Mesenchymal stem cell (in vitro differentiated cells and primary cell): ENCODE measurements around the gene APCDD1.

Experiments
- DNase-seq: peaks from one replicate; pipeline ENCODE4 v3.0.0-alpha.2; 2013
- H2AFZ ChIP-seq: one replicate; pipeline ENCODE4 v1.6.1; 2013; ENCODE audit warnings: low read depth, mild to moderate bottlenecking, control low read depth, inconsistent platforms, low read length, moderate library complexity
- H2AK5ac ChIP-seq: 2 replicates; pipeline ENCODE4 v1.6.1; 2013; ENCODE audit warnings: low read length, moderate library complexity, mild to moderate bottlenecking, inconsistent platforms; ENCODE audit not compliant: severe bottlenecking
- H2BK120ac ChIP-seq: one replicate; pipeline ENCODE4 v1.6.1; 2013; ENCODE audit warnings: low read depth, mild to moderate bottlenecking, inconsistent platforms, low read length, moderate library complexity
- H2BK12ac ChIP-seq, 2 experiments: one replicate each; pipeline ENCODE4 v1.6.1; 2013; ENCODE audit warnings: inconsistent platforms in 2 of 2, low read length in 2 of 2, mild to moderate bottlenecking in 2 of 2, moderate library complexity in 2 of 2, control low read depth in 1 of 2
- H2BK15ac ChIP-seq: one replicate; pipeline ENCODE4 v1.6.1; 2013; ENCODE audit warnings: mild to moderate bottlenecking, low read depth, inconsistent platforms; ENCODE audit not compliant: poor library complexity, severe bottlenecking
- H2BK5ac ChIP-seq: 2 replicates; pipeline ENCODE4 v1.6.1; 2013; ENCODE audit warnings: low read depth, mild to moderate bottlenecking, low read length, control low read depth, inconsistent platforms; ENCODE audit not compliant: poor library complexity, severe bottlenecking
- H3K14ac ChIP-seq, 2 experiments: one replicate each; pipeline ENCODE4 v1.6.1; 2013; ENCODE audit warnings: inconsistent platforms in 2 of 2, low read length in 2 of 2, control low read depth in 1 of 2, mild to moderate bottlenecking in 1 of 2, moderate library complexity in 1 of 2
- H3K18ac ChIP-seq, 2 experiments: one replicate each; pipeline ENCODE4 v1.6.1; 2013; ENCODE audit warnings: inconsistent platforms in 2 of 2, low read length in 2 of 2, control low read depth in 1 of 2, low read depth in 1 of 2, mild to moderate bottlenecking in 1 of 2
- H3K23ac ChIP-seq, 2 experiments: one replicate each; pipeline ENCODE4 v1.6.1; 2013; ENCODE audit warnings: inconsistent platforms in 2 of 2, low read length in 2 of 2, mild to moderate bottlenecking in 2 of 2, moderate library complexity in 2 of 2, control low read depth in 1 of 2
- H3K27ac ChIP-seq: 2 replicates; pipeline ENCODE4 v1.5.1; 2013; ENCODE audit warnings: mild to moderate bottlenecking, moderate library complexity, low read length, control low read depth, inconsistent platforms; ENCODE audit not compliant: poor library complexity, severe bottlenecking
- H3K27me3 ChIP-seq, 2 experiments: 2 replicates each; pipeline versions ENCODE4 v1.6.1 to v1.7.0; 2013; ENCODE audit warnings: low read length in 2 of 2, mild to moderate bottlenecking in 2 of 2, moderate library complexity in 2 of 2, control low read depth in 1 of 2, inconsistent platforms in 1 of 2; ENCODE audit not compliant: control insufficient read depth in 1 of 2, insufficient read depth in 1 of 2
- H3K36me3 ChIP-seq, 2 experiments: 2 replicates each; pipeline versions ENCODE4 v1.6.1 to v1.7.0; 2013; ENCODE audit warnings: low read length in 2 of 2, control low read depth in 1 of 2, inconsistent platforms in 1 of 2, low read depth in 1 of 2, mild to moderate bottlenecking in 1 of 2; ENCODE audit not compliant: insufficient read depth in 2 of 2, control insufficient read depth in 1 of 2
- H3K4ac ChIP-seq, 2 experiments: one replicate each; pipeline ENCODE4 v1.6.1; 2013; ENCODE audit warnings: inconsistent platforms in 2 of 2, low read length in 2 of 2, mild to moderate bottlenecking in 2 of 2, moderate library complexity in 2 of 2, control low read depth in 1 of 2, low read depth in 1 of 2
- H3K4me1 ChIP-seq: 2 replicates; pipeline ENCODE4 v1.6.1; 2013; ENCODE audit warnings: low read depth, low read length, control low read depth; ENCODE audit not compliant: control insufficient read depth, insufficient read depth
- H3K4me2 ChIP-seq: 2 replicates; pipeline ENCODE4 v1.6.1; 2013; ENCODE audit warnings: low read length, mild to moderate bottlenecking, inconsistent platforms; ENCODE audit not compliant: poor library complexity, severe bottlenecking
- H3K4me3 ChIP-seq, 2 experiments: 2 replicates each; pipeline versions ENCODE4 v1.5.1 to v1.7.0; 2013; ENCODE audit warnings: low read length in 2 of 2, mild to moderate bottlenecking in 2 of 2, control low read depth in 1 of 2, low read depth in 1 of 2; ENCODE audit not compliant: insufficient read depth in 1 of 2
- H3K79me1 ChIP-seq: replicated peaks from 2 replicates; pipeline ENCODE4 v1.6.1; 2013; ENCODE audit warnings: mild to moderate bottlenecking, control low read depth, low read length, inconsistent platforms; ENCODE audit not compliant: poor library complexity, severe bottlenecking
- H3K9ac ChIP-seq: 2 replicates; pipeline ENCODE4 v1.7.0; 2013; ENCODE audit warnings: mild to moderate bottlenecking, low read length, moderate library complexity
- H3K9me3 ChIP-seq: 2 replicates; pipeline ENCODE4 v1.7.0; 2013; ENCODE audit warnings: mild to moderate bottlenecking, low read length; ENCODE audit not compliant: control insufficient read depth
- H4K8ac ChIP-seq: one replicate; pipeline ENCODE4 v1.6.1; 2013; ENCODE audit warnings: inconsistent platforms, mild to moderate bottlenecking, low read length, moderate library complexity
- H4K91ac ChIP-seq: one replicate; pipeline ENCODE4 v1.6.1; 2013; ENCODE audit warnings: mild to moderate bottlenecking, low read length, inconsistent platforms
- WGBS: methylation state at CpG from one replicate; pipeline ENCODE4 v1.1.7; 2013; ENCODE audit warnings: mixed read lengths; 5-methylcytosine and 5-hydroxymethylcytosine counted together

The APCDD1 gene

DNA sequence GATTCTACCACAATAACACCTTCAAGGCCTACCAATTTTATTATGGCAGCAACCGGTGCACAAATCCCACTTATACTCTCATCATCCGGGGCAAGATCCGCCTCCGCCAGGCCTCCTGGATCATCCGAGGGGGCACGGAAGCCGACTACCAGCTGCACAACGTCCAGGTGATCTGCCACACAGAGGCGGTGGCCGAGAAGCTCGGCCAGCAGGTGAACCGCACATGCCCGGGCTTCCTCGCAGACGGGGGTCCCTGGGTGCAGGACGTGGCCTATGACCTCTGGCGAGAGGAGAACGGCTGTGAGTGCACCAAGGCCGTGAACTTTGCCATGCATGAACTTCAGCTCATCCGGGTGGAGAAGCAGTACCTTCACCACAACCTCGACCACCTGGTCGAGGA, 17.1 kb downstream of the APCDD1 start:
- H2BK15ac ChIP-seq, result no peak overlapping the region
- no peak overlapping the region for H3K4ac ChIP-seq
- no peak overlapping the region for H4K8ac ChIP-seq
- H3K9ac ChIP-seq, result no peak overlapping the region
- no peak overlapping the region for H3K23ac ChIP-seq
- no peak for DNase-seq
- H2BK5ac ChIP-seq, result no peak overlapping the region
- H3K18ac ChIP-seq, result no peak overlapping the region
- H2BK12ac ChIP-seq, result no peak overlapping the region
- H3K27me3 ChIP-seq, result peaks cover 0 to 33% of the 10 kb centered on the region in 2 experiments
- no peaks in the 10 kb centered on the region for H3K79me1 ChIP-seq
- no peak overlapping the region for H2AK5ac ChIP-seq
- peaks cover 0 to 4% of the 10 kb centered on the region in 2 experiments for H3K36me3 ChIP-seq
- no peak overlapping the region for H3K4me2 ChIP-seq
- no peaks in the 10 kb centered on the region for H3K4me1 ChIP-seq
- H3K14ac ChIP-seq, result no peak overlapping the region
- H3K27ac ChIP-seq, result no peak overlapping the region
- no peak overlapping the region for H2AFZ ChIP-seq
- H3K9me3 ChIP-seq, result no peaks in the 10 kb centered on the region
- WGBS, result 94% methylated on average over 19 of the region's 22 CpGs
- no peak overlapping the region for H2BK120ac ChIP-seq
- H3K4me3 ChIP-seq, result no peak overlapping the region
- H4K91ac ChIP-seq, result no peak overlapping the region

DNA sequence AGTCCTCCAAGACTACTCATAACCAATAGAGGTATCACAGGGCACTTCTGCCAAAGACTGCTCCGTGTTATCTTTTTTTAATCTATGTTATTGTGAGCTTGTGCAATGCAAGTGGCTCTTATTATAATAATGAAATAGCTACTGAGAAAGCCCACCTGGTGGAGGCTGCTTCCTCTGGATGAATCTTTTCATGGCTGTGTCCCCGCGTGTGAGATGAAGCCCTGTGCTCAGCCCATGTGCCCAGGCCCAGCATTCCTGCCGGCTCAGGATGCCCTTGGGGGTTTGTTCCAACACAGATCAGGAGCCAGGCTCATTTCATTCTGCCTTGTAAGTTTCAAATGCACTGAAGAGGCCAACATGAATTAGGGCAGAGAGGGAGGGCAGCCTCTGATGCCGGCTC, 18.7 kb downstream of the APCDD1 start:
- no peak overlapping the region for H3K14ac ChIP-seq
- no peak overlapping the region for H3K9ac ChIP-seq
- no peak overlapping the region for H2AFZ ChIP-seq
- H2BK120ac ChIP-seq, result no peak overlapping the region
- H2AK5ac ChIP-seq, result no peak overlapping the region
- no peak overlapping the region for H2BK5ac ChIP-seq
- no peak overlapping the region for H3K4me3 ChIP-seq
- H3K4me2 ChIP-seq, result no peak overlapping the region
- H3K4ac ChIP-seq, result no peak overlapping the region
- H4K8ac ChIP-seq, result no peak overlapping the region
- no peaks in the 10 kb centered on the region for H3K79me1 ChIP-seq
- 96% methylated on average over 5 of the region's 5 CpGs for WGBS
- no peak overlapping the region for H2BK15ac ChIP-seq
- no peak overlapping the region for H3K23ac ChIP-seq
- H3K4me1 ChIP-seq, result peaks cover 1% of the 10 kb centered on the region
- DNase-seq, result no peak
- H4K91ac ChIP-seq, result no peak overlapping the region
- H3K27me3 ChIP-seq, result peaks cover 6 to 40% of the 10 kb centered on the region in 2 experiments
- H3K27ac ChIP-seq, result no peak overlapping the region
- no peaks in the 10 kb centered on the region for H3K9me3 ChIP-seq
- H2BK12ac ChIP-seq, result no peak overlapping the region
- H3K18ac ChIP-seq, result no peak overlapping the region
- H3K36me3 ChIP-seq, result peaks cover 2 to 4% of the 10 kb centered on the region in 2 experiments

DNA sequence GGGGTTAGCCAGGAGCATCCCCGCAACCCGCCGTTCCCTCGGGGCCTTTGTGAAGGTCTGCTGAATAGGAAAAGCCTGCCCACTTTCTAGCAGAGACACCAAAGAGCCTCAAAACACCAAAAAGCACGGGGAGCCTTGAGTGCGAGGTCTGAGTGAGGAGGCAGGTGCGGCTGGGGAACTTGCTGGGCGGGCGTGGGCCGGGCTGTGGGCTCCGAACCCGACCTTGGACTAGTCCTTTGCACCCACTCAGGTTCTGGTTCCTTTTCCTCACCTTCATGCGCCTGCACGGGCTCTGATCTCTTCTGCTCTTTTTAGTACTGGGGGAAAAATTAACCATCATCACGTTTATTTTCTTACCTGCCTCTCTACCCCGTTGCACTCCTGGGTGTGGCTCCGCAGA, 19.9 kb downstream of the APCDD1 start:
- DNase-seq, result no peak
- H2BK12ac ChIP-seq, result no peak overlapping the region
- 95% methylated on average over 17 of the region's 17 CpGs for WGBS

DNA sequence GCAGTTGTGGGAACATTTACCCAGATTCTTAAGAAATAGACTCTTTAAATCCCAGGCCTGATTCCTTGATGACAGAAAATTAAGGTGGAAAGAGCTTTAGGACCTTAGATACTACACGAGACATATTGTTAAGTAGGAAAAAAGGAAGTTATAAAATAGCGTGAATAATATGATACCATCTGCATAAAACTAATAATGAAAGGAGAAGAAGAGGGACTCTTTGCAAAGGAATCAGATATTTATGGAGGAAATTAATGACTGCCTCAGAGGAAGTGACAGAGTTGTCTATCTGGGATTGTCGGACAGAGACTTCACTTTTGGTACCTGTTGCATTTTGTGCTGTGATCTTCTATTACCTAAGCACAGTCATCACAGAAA, 20.8 kb downstream of the APCDD1 start:
- Histone ChIP-seq H4K91ac (no peak overlapping the region), H3K18ac (no peak overlapping the region), H2BK12ac (no peak overlapping the region), H2BK120ac (no peak overlapping the region), H3K9me3 (no peaks in the 10 kb centered on the region), H2AK5ac (no peak overlapping the region), H3K23ac (no peak overlapping the region), H3K9ac (no peak overlapping the region), H4K8ac (no peak overlapping the region), H3K4me1 (peaks cover 2% of the 10 kb centered on the region), H3K4me3 (no peak overlapping the region), H3K27ac (no peak overlapping the region), H2AFZ (no peak overlapping the region), H2BK5ac (no peak overlapping the region), H3K4me2 (no peak overlapping the region), H3K27me3 (peaks cover 9 to 48% of the 10 kb centered on the region in 2 experiments), H3K36me3 (peaks cover 0 to 4% of the 10 kb centered on the region in 2 experiments), H3K14ac (no peak overlapping the region), H2BK15ac (no peak overlapping the region), H3K79me1 (no peaks in the 10 kb centered on the region), H3K4ac (no peak overlapping the region)
- 92% methylated on average over 3 of the region's 3 CpGs for WGBS
- DNase-seq, result no peak

More for the DNA sequence above, 19.9 kb downstream of the APCDD1 start:
- Histone ChIP-seq H3K9me3 (no peaks in the 10 kb centered on the region), H3K4me1 (peaks cover 2% of the 10 kb centered on the region), H2BK15ac (no peak overlapping the region), H3K36me3 (peaks cover 0 to 4% of the 10 kb centered on the region in 2 experiments), H3K9ac (no peak overlapping the region), H4K91ac (no peak overlapping the region), H2AK5ac (no peak overlapping the region), H3K27me3 (peaks cover 9 to 48% of the 10 kb centered on the region in 2 experiments), H3K79me1 (no peaks in the 10 kb centered on the region), H3K18ac (no peak overlapping the region), H3K27ac (no peak overlapping the region), H3K4me3 (no peak overlapping the region), H3K4ac (no peak overlapping the region), H3K14ac (no peak overlapping the region), H3K23ac (no peak overlapping the region), H2BK5ac (no peak overlapping the region), H2AFZ (no peak overlapping the region), H4K8ac (no peak overlapping the region), H3K4me2 (no peak overlapping the region), H2BK120ac (no peak overlapping the region)
